ENCODE data around the gene ODAD2.

ODAD2 gene

GRCh38 chr10:27770181-27770580 is 228.7 kb downstream of the ODAD2 start:
- no peak for DNase-seq (ENCODE audit: low spot score)

Data from GM03348 (cell line).